GM12874 (cell line): ENCODE data around the gene COP1.

Experiments used
- TF ChIP-seq, protein P1 (sequence below): IDR thresholded peaks from 2 replicates; pipeline ENCODE4 v1.5.1; 2011; ENCODE audit warnings: low read depth, mild to moderate bottlenecking, control low read depth, low read length, moderate library complexity; ENCODE audit not compliant: insufficient read depth

The COP1 gene

DNA sequence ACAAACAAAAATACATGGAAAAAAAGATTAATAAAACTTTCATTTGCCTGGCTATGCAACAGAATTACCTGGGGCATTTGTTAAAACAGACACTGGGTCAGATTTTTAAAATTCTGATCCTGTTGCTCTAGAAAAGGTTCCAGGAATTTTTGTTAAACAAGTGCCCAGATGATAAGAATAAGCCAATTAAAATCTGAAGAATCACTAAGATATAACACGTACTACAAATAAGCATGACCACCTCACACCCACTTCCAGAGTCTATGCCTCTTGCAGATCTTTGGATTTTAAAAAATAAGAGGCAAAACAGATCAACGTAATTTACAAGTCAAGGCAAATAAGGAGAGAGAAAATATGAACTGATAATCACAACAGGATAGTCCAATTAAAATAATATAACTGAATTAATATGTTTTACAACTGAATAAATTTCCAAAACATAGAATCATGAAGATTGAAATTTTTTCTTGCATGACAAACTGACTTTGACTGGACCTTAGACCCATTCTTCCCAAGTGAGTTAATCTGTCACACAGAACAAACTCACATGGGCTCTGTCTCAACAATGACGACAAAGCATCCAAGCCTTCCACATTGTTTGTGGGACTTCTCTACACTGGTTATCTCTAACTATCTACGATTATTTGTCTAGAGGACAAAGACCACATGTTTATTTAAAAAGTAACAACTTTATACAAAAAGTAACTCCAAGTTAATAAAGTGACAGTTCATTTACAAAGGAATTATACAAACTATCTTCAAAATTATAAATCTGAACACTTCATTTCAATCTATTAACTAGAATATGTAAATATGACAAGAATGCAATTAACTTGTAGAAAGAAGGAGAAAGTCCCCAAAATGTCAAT is 56.9 kb downstream of the COP1 start:
- TF ChIP-seq, protein P1, sequence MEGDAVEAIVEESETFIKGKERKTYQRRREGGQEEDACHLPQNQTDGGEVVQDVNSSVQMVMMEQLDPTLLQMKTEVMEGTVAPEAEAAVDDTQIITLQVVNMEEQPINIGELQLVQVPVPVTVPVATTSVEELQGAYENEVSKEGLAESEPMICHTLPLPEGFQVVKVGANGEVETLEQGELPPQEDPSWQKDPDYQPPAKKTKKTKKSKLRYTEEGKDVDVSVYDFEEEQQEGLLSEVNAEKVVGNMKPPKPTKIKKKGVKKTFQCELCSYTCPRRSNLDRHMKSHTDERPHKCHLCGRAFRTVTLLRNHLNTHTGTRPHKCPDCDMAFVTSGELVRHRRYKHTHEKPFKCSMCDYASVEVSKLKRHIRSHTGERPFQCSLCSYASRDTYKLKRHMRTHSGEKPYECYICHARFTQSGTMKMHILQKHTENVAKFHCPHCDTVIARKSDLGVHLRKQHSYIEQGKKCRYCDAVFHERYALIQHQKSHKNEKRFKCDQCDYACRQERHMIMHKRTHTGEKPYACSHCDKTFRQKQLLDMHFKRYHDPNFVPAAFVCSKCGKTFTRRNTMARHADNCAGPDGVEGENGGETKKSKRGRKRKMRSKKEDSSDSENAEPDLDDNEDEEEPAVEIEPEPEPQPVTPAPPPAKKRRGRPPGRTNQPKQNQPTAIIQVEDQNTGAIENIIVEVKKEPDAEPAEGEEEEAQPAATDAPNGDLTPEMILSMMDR: no peak

DNA sequence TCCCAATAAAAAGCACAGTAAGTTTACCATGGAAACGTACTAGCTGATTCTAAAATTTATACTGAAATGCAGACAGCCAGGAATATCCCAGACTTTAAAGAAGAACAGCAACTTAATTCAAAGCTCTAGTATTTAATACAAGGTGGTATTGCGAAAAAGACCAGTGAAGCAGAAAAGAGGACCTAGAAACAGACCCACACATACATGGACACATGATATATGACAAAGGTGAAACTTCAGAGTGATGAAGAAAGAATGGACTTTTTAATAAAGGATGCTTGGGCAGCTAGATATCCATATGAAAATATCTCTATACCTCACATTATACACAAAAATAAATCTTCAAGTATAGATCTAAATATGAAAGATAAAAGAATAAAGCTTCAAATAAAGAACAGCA is 62.6 kb downstream of the COP1 start:
- TF ChIP-seq, protein P1: no peak

DNA sequence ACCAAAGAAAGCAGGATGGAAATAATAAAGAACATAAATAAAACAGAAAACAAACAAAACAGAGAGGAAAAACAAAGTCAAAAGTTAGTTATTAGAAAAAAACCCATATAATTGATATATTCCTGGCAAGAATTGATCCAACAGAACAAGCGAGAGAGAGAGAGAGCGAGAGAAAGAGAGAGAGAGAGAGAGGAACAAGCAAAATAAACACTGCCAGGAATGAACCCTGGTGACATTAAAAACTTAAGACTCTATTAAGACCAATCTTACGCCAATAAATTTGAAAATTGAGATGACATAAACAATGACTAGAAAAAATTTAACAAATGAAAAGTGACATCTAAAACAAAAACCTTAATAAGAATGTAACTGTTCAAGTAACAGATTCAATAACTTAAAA is 64.1 kb downstream of the COP1 start:
- TF ChIP-seq, protein P1: no peak

DNA sequence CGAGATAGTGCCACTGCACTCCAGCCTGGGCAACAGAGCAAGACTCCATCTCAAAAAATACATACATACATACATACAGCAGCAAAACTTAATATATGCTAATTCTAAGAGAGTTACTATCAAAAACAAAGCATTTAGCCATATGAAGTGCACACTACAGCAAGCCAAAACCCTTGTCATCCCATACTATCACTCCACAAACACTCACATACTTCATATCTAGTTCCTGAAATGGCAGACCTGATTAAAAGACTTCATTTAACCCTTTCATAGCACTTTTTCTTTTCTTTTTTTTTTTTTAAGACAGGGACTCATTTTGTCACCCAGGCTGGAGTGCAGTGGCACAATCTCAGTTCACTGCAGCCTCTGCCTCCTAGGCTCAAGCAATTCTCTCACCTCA is 65.6 kb downstream of the COP1 start:
- TF ChIP-seq, protein P1: no peak

DNA sequence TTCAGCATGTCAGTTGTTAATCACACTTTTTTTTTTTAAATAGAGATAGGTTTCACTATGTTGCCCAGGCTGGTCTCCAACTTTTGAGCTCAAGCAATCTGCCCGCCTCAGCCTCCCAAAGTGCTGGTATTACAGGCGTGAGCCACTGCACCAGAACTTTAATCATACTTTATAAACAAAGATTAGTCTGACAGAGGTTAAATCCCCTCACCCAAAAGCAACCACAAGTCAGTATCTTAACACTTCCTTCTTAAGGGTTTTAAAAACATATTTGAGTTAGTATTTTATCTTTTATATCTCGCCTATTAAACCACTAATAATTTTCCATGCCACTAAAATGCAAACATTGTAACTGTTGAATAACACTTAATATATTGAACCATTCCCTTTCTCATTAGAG is 70.2 kb downstream of the COP1 start:
- TF ChIP-seq, protein P1: no peak

DNA sequence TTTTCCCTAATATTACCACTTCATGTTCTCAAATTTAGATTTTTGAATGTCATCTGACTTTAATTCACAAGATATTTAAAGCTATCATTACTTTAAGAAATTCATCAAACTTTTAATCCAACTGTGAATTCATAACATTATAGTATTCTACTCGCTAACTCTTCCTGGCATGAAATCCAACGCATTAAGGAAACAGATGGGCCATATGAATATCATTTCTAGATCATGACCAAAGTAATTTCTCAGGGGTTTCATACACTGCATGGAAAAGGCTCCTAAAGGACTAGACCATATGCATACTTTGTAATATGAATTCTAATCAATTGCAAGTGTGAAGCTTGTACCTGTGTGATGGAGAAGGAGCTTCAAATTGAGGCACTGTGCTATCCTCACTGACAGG is 72.4 kb downstream of the COP1 start:
- TF ChIP-seq, protein P1: no peak

DNA sequence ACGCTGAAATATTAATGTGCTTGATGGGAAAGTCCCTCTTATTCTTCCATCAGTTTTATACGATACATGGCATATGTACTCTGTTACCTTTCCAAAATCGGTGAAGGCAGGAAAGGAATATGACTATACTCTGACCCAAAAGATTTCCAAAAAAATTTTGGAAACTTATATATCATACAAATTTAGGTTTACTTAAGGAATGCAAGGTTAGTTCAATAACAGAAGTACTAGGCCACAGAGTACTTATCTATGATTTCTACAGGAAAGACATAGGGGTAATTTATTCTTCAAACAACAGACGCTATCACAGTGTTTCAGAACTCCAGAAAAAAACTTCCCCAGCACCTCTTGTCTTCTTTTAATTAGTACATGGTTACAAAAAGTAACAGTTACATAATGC is 84.8 kb downstream of the COP1 start:
- TF ChIP-seq, protein P1: no peak

DNA sequence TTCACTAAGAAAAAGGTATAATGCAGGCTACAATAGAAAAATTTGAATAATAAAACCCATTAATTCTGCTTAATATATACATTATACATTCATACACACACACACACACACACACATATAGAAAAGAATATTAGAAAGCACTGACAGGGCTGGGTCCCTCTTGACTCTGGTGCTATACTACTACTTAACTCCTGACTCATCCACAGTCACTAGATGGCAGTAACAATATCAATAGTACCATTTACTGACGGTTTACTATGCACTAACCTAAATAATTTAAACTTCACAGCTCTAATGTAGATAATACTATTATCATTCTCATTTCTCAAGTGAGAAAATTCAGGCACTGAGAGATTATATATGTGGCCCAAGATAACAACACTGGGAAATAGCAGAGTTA is 87.5 kb downstream of the COP1 start:
- TF ChIP-seq, protein P1: peak; percentile 21; the same call in 1 of the 2 replicates
